Ectodermal cell (in vitro differentiated cells): ENCODE data around the gene DHX15.

Experiments
- H3K27ac ChIP-seq: 2 replicates; pipeline ENCODE4 v1.7.0; 2013; ENCODE audit warnings: mild to moderate bottlenecking, low read depth, low read length; ENCODE audit not compliant: insufficient read depth, poor library complexity, severe bottlenecking
- H3K27me3 ChIP-seq: 2 replicates; pipeline ENCODE4 v1.7.0; 2013; ENCODE audit warnings: mild to moderate bottlenecking, low read length; ENCODE audit not compliant: insufficient read depth, control insufficient read depth, poor library complexity, severe bottlenecking
- H3K36me3 ChIP-seq: one replicate; pipeline ENCODE4 v1.7.0; 2013; ENCODE audit warnings: low read length; ENCODE audit not compliant: control insufficient read depth, insufficient read depth
- H3K4me1 ChIP-seq: one replicate; pipeline ENCODE4 v1.7.0; 2013; ENCODE audit warnings: low read length; ENCODE audit not compliant: control insufficient read depth, insufficient read depth
- H3K4me3 ChIP-seq: 2 replicates; pipeline ENCODE4 v1.7.0; 2013; ENCODE audit warnings: low read depth, low read length, control low read depth; ENCODE audit not compliant: insufficient read depth
- H3K9me3 ChIP-seq: 2 replicates; pipeline ENCODE4 v1.7.0; 2013; ENCODE audit warnings: mild to moderate bottlenecking, low read length, moderate library complexity; ENCODE audit not compliant: control insufficient read depth
- WGBS, 2 experiments: methylation state at CpG; one replicate each; pipeline ENCODE4 v1.1.7; 2013; ENCODE audit warnings: missing lambda C conversion rate in 2 of 2; 5-methylcytosine and 5-hydroxymethylcytosine counted together

DHX15 gene

GRCh38 chr4:24550441-24551175 lies 33.7 kb downstream of the DHX15 start:
- WGBS, 2 experiments: 93 to 97% methylated on average over 5 of the region's 6 CpGs
- no peak overlapping the region for H3K4me3 ChIP-seq
- H3K4me1 ChIP-seq: peaks cover 5% of the 10 kb centered on the region
- H3K9me3 ChIP-seq: no peaks in the 10 kb centered on the region
- peaks cover 22% of the 10 kb centered on the region for H3K36me3 ChIP-seq
- no peaks in the 10 kb centered on the region for H3K27me3 ChIP-seq
- H3K27ac ChIP-seq: no peak overlapping the region

- WGBS, 2 experiments: 93 to 96% methylated on average over 11 of the region's 11 CpGs
- peaks cover 5% of the 10 kb centered on the region for H3K4me1 ChIP-seq
- no peak overlapping the region for H3K4me3 ChIP-seq
- no peaks in the 10 kb centered on the region for H3K9me3 ChIP-seq
- no peak overlapping the region for H3K27ac ChIP-seq
- no peaks in the 10 kb centered on the region for H3K27me3 ChIP-seq
- peaks cover 14% of the 10 kb centered on the region for H3K36me3 ChIP-seq
Measured at GRCh38 chr4:24547979-24548378, 36.4 kb downstream of the DHX15 start.

- peaks cover 5% of the 10 kb centered on the region for H3K4me1 ChIP-seq
- no peak overlapping the region for H3K27ac ChIP-seq
- no peaks in the 10 kb centered on the region for H3K27me3 ChIP-seq
- WGBS, 2 experiments: 74% methylated on average over 4 of the region's 4 CpGs
- H3K36me3 ChIP-seq: peaks cover 21% of the 10 kb centered on the region
- H3K9me3 ChIP-seq: no peaks in the 10 kb centered on the region
- H3K4me3 ChIP-seq: no peak overlapping the region
Measured at GRCh38 chr4:24544208-24544988, 40.0 kb downstream of the DHX15 start.

GRCh38 chr4:24537025-24537424 lies 47.3 kb downstream of the DHX15 start:
- Histone ChIP-seq H3K27me3 (no peaks in the 10 kb centered on the region), H3K4me3 (no peak overlapping the region), H3K36me3 (peaks cover 30% of the 10 kb centered on the region), H3K4me1 (no peaks in the 10 kb centered on the region), H3K27ac (no peak overlapping the region), H3K9me3 (no peaks in the 10 kb centered on the region)
- 96% methylated on average over 7 of the region's 7 CpGs for WGBS, 2 experiments

GRCh38 chr4:24535399-24535798 lies 49.0 kb downstream of the DHX15 start:
- Histone ChIP-seq H3K9me3 (no peaks in the 10 kb centered on the region), H3K4me3 (no peak overlapping the region), H3K36me3 (peaks cover 29% of the 10 kb centered on the region), H3K27ac (no peak overlapping the region), H3K27me3 (no peaks in the 10 kb centered on the region), H3K4me1 (no peaks in the 10 kb centered on the region)
- WGBS, 2 experiments: 88 to 91% methylated on average over 3 of the region's 3 CpGs

GRCh38 chr4:24533364-24533763 lies 51.0 kb downstream of the DHX15 start:
- H3K4me3 ChIP-seq: no peak overlapping the region
- H3K36me3 ChIP-seq: peaks cover 42% of the 10 kb centered on the region
- 89 to 99% methylated on average over 4 of the region's 4 CpGs for WGBS, 2 experiments
- no peaks in the 10 kb centered on the region for H3K9me3 ChIP-seq
- H3K27ac ChIP-seq: no peak overlapping the region
- H3K4me1 ChIP-seq: no peaks in the 10 kb centered on the region
- H3K27me3 ChIP-seq: no peaks in the 10 kb centered on the region

GRCh38 chr4:24529555-24529954 lies 54.8 kb downstream of the DHX15 start:
- Histone ChIP-seq H3K27ac (no peak overlapping the region), H3K36me3 (peaks cover 34% of the 10 kb centered on the region), H3K4me1 (no peaks in the 10 kb centered on the region), H3K9me3 (no peaks in the 10 kb centered on the region), H3K4me3 (no peak overlapping the region), H3K27me3 (no peaks in the 10 kb centered on the region)
- WGBS, 2 experiments: 95 to 100% methylated on average over 1 to 2 of the region's 2 CpGs

- H3K36me3 ChIP-seq: peaks cover 30% of the 10 kb centered on the region
- H3K27me3 ChIP-seq: no peaks in the 10 kb centered on the region
- H3K27ac ChIP-seq: no peak overlapping the region
- 90 to 95% methylated on average over 2 to 3 of the region's 3 CpGs for WGBS, 2 experiments
- no peaks in the 10 kb centered on the region for H3K9me3 ChIP-seq
- H3K4me1 ChIP-seq: no peaks in the 10 kb centered on the region
- H3K4me3 ChIP-seq: no peak overlapping the region
Measured at GRCh38 chr4:24527371-24527770, 57.0 kb downstream of the DHX15 start.

- H3K4me1 ChIP-seq: no peaks in the 10 kb centered on the region
- no peak overlapping the region for H3K4me3 ChIP-seq
- H3K27ac ChIP-seq: no peak overlapping the region
- 93% methylated on average over 2 of the region's 2 CpGs for WGBS, 2 experiments
- H3K36me3 ChIP-seq: peaks cover 13% of the 10 kb centered on the region
- H3K9me3 ChIP-seq: no peaks in the 10 kb centered on the region
- H3K27me3 ChIP-seq: no peaks in the 10 kb centered on the region
Measured at GRCh38 chr4:24521544-24521943, 62.8 kb downstream of the DHX15 start.

GRCh38 chr4:24519649-24520048 lies 64.7 kb downstream of the DHX15 start:
- H3K4me3 ChIP-seq: no peak overlapping the region

More at GRCh38 chr4:24519649-24520048, 64.7 kb downstream of the DHX15 start:
- Histone ChIP-seq H3K36me3 (peaks cover 7% of the 10 kb centered on the region), H3K4me1 (no peaks in the 10 kb centered on the region), H3K27me3 (no peaks in the 10 kb centered on the region), H3K9me3 (no peaks in the 10 kb centered on the region), H3K27ac (no peak overlapping the region)
- 86 to 91% methylated on average over 1 of the region's 1 CpG for WGBS, 2 experiments
